HUES6 (cell line): ENCODE data around the gene TOLLIP.

Experiments used
- H3K27ac ChIP-seq: 2 replicates; pipeline ENCODE4 v1.7.0; 2013; ENCODE audit warnings: low read depth, mild to moderate bottlenecking, low read length, inconsistent platforms
- H3K27me3 ChIP-seq: 2 replicates; pipeline ENCODE4 v1.6.1; 2013; ENCODE audit warnings: low read length; ENCODE audit not compliant: control insufficient read depth, insufficient read depth
- H3K36me3 ChIP-seq: 2 replicates; pipeline ENCODE4 v1.6.1; 2013; ENCODE audit warnings: low read length; ENCODE audit not compliant: control insufficient read depth, insufficient read depth
- H3K4me1 ChIP-seq: 2 replicates; pipeline ENCODE4 v1.6.1; 2013; ENCODE audit warnings: low read length; ENCODE audit not compliant: control insufficient read depth, insufficient read depth
- H3K4me3 ChIP-seq: 2 replicates; pipeline ENCODE4 v1.5.1; 2013; ENCODE audit warnings: low read depth, low read length
- H3K9ac ChIP-seq: one replicate; pipeline ENCODE4 v1.6.1; 2013; ENCODE audit warnings: mild to moderate bottlenecking, low read length
- H3K9me3 ChIP-seq: 2 replicates; pipeline ENCODE4 v1.6.1; 2013; ENCODE audit warnings: low read depth, low read length; ENCODE audit not compliant: control insufficient read depth, insufficient read depth

Gene TOLLIP

GRCh38 chr11:1295591-1295990 is 13.8 kb downstream of the TOLLIP start:
- H3K36me3 ChIP-seq: peaks cover 20% of the 10 kb centered on the region
- H3K9ac ChIP-seq: no peak overlapping the region

GRCh38 chr11:1295086-1295485 is 14.3 kb downstream of the TOLLIP start:
- H3K36me3 ChIP-seq: peaks cover 25% of the 10 kb centered on the region

More at GRCh38 chr11:1295591-1295990, 13.8 kb downstream of the TOLLIP start:
- Histone ChIP-seq H3K27ac (no peak overlapping the region), H3K27me3 (no peaks in the 10 kb centered on the region), H3K9me3 (no peaks in the 10 kb centered on the region), H3K4me1 (peaks cover 11% of the 10 kb centered on the region; the same call in 1 of the 2 replicates), H3K4me3 (no peak overlapping the region)

DNA sequence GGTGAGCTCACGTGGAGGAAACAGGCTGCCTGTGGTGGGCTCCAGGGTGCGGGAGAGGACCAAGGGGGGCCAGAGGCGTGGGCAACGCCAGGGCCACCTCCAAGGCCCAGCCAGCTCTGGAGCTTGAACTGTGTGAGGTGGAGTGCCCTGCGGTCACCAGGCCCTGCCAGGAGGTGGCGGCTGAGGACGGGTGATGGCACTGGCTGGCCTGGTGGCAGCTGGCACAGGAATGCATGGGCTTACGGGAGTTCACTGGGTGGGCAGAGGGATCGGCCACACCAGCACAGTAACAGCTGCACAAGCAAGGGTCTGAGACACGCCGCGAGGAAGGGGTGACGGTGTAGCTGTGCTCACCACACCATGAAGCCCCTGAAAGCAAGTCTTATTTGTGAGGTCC is 15.8 kb downstream of the TOLLIP start:
- Histone ChIP-seq H3K4me1 (no peaks in the 10 kb centered on the region), H3K4me3 (no peak overlapping the region), H3K27me3 (no peaks in the 10 kb centered on the region), H3K9me3 (no peaks in the 10 kb centered on the region), H3K9ac (no peak overlapping the region), H3K36me3 (peaks cover 39% of the 10 kb centered on the region), H3K27ac (no peak overlapping the region)

More at GRCh38 chr11:1295086-1295485, 14.3 kb downstream of the TOLLIP start:
- peaks cover 10% of the 10 kb centered on the region; the same call in 1 of the 2 replicates for H3K4me1 ChIP-seq
- H3K4me3 ChIP-seq: no peak overlapping the region
- H3K9me3 ChIP-seq: no peaks in the 10 kb centered on the region
- no peaks in the 10 kb centered on the region for H3K27me3 ChIP-seq
- no peak overlapping the region for H3K9ac ChIP-seq
- no peak overlapping the region for H3K27ac ChIP-seq

DNA sequence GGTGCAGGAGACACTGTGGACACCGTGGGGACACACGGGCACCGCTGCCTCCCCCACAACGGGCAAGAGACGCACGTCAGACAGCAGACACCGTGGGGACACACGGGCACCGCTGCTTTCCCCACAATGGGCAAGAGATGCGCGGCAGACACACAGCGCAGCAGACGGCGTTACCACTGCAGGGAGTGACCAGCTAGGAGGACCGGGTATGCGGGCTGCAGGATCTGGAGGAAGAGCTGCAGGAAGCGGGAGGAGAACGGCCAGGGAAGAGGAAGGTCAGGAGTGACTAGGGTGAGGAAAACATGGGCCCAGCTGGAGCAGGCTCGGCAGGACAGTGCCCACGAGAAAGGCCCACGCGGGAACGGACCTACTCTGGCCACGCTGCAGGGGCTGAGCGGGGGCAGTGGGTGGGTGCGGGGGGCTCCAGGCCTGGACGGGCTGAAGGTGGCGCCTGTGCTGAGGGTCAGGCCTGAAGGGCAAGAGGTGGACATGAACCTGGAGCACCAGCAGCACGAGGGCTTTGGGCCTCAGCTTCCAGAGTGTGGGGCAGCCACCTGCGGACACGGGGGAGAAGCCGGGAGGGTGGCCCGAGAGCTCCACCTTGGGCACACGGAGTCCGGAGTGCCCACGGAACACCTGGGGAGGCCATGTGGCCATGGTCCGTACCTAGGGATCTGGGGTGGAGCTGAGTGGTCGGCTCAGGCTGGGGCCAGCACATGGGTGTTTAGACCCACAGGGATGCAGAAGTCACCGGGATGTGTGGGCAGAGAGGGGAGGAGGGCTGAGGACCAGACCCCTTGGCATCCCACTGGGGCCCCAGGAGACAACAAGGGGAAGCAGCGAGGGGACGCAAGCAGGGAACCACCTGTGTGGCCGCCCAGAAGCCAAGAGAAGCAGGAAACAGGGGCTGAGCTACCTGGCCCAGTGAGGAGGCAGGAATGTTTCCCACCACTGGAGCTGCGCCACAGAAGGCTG is 16.5 kb downstream of the TOLLIP start:
- Histone ChIP-seq H3K36me3 (peaks cover 42% of the 10 kb centered on the region), H3K27me3 (no peaks in the 10 kb centered on the region), H3K9ac (no peak overlapping the region), H3K4me3 (no peak overlapping the region), H3K4me1 (no peaks in the 10 kb centered on the region), H3K27ac (no peak overlapping the region), H3K9me3 (no peaks in the 10 kb centered on the region)

DNA sequence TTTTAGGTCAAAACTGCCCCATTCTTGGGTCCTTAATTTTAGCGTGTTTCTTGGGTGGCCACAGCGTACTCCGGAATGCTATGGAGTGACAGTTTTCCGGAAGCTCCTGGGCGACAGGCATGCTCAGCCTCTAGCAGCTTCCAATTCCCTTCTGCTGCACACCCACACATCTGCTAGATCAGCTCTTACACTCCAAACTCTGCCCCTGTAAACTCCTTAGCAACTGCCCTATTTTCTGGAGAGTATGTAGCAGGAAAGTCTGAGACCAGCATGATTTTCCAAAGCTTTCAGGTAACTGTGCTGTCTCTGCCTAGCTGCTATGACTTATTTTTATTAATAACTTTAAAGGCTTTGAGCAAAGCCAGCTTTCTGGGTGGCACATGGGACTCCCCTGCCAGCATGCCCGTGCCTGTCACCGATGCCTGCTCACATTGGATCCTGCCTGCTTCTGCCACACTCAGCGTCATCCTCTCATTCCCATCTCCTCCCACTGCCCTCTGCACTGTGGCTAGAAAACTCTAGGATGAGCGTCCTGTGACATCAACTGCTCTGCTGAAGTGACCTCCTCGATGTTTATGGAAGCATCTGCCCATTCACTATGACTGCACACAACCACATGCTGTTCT is 17.3 kb downstream of the TOLLIP start:
- Histone ChIP-seq H3K27me3 (no peaks in the 10 kb centered on the region), H3K9ac (no peak overlapping the region), H3K4me3 (no peak overlapping the region), H3K4me1 (no peaks in the 10 kb centered on the region), H3K36me3 (peaks cover 41% of the 10 kb centered on the region), H3K9me3 (no peaks in the 10 kb centered on the region), H3K27ac (no peak overlapping the region)

GRCh38 chr11:1291295-1292017 is 18.0 kb downstream of the TOLLIP start:
- peaks cover 48% of the 10 kb centered on the region for H3K36me3 ChIP-seq
- H3K4me3 ChIP-seq: no peak overlapping the region
- H3K27ac ChIP-seq: no peak overlapping the region
- H3K9me3 ChIP-seq: no peaks in the 10 kb centered on the region
- no peaks in the 10 kb centered on the region for H3K4me1 ChIP-seq
- no peak overlapping the region for H3K9ac ChIP-seq
- no peaks in the 10 kb centered on the region for H3K27me3 ChIP-seq

GRCh38 chr11:1290052-1291040 is 19.1 kb downstream of the TOLLIP start:
- no peak overlapping the region for H3K4me3 ChIP-seq
- H3K9ac ChIP-seq: no peak overlapping the region
- H3K4me1 ChIP-seq: no peaks in the 10 kb centered on the region

GRCh38 chr11:1289211-1289935 is 20.1 kb downstream of the TOLLIP start:
- H3K27me3 ChIP-seq: no peaks in the 10 kb centered on the region
- no peaks in the 10 kb centered on the region for H3K4me1 ChIP-seq
- no peak overlapping the region for H3K4me3 ChIP-seq
- no peak overlapping the region for H3K27ac ChIP-seq
- H3K9me3 ChIP-seq: no peaks in the 10 kb centered on the region
- H3K9ac ChIP-seq: no peak overlapping the region
- H3K36me3 ChIP-seq: peaks cover 61% of the 10 kb centered on the region

More at GRCh38 chr11:1290052-1291040, 19.1 kb downstream of the TOLLIP start:
- Histone ChIP-seq H3K27ac (no peak overlapping the region), H3K36me3 (peaks cover 56% of the 10 kb centered on the region), H3K9me3 (no peaks in the 10 kb centered on the region), H3K27me3 (no peaks in the 10 kb centered on the region)

GRCh38 chr11:1288426-1289151 is 20.8 kb downstream of the TOLLIP start:
- Histone ChIP-seq H3K9ac (no peak overlapping the region), H3K4me1 (no peaks in the 10 kb centered on the region), H3K27me3 (no peaks in the 10 kb centered on the region), H3K27ac (no peak overlapping the region), H3K4me3 (no peak overlapping the region), H3K36me3 (peaks cover 58% of the 10 kb centered on the region), H3K9me3 (no peaks in the 10 kb centered on the region)
